ENCODE measurements around the gene TP73.

DNA sequence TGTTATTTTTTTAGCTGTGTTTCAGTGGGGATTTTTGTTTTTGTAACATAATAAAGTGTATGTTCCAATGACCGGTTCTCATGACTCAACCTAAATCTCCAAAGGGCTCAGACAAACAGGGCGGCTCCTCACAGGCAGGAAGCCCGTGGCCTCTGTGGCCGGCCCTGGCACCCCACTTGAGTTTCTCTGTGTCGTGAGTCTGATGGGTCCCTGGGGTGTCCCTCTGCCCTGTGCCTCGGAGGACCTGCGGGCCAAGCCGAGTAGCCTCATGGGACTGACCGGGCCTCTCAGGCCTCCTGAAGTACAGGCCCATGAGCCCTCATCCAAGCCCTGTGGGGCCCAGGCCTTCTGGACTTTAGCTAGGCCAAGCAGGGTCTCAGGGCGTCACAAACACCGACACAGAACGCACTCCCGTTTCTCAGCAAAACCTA lies 83.8 kb downstream of the TP73 start:
- TF ChIP-seq CTCF (IDR thresholded peaks at IDR 0.05; ENCODE audit: poor library complexity, severe bottlenecking) (no peak), EZH2 (IDR thresholded peaks at IDR 0.05; ENCODE audit: borderline replicate concordance, insufficient read depth, low read length, poor library complexity, severe bottlenecking) (no peak), POLR2AphosphoS5 (IDR thresholded peaks at IDR 0.05) (no peak), EP300 (conservative IDR thresholded peaks at IDR 0.05; ENCODE audit: poor library complexity, severe bottlenecking) (no peak), TAF1 (IDR thresholded peaks at IDR 0.05; ENCODE audit: low read depth) (no peak), SMC3 (conservative IDR thresholded peaks at IDR 0.05; ENCODE audit: poor library complexity) (no peak), RAD21 (conservative IDR thresholded peaks at IDR 0.05) (no peak)
- TF ChIP-seq, protein P1, sequence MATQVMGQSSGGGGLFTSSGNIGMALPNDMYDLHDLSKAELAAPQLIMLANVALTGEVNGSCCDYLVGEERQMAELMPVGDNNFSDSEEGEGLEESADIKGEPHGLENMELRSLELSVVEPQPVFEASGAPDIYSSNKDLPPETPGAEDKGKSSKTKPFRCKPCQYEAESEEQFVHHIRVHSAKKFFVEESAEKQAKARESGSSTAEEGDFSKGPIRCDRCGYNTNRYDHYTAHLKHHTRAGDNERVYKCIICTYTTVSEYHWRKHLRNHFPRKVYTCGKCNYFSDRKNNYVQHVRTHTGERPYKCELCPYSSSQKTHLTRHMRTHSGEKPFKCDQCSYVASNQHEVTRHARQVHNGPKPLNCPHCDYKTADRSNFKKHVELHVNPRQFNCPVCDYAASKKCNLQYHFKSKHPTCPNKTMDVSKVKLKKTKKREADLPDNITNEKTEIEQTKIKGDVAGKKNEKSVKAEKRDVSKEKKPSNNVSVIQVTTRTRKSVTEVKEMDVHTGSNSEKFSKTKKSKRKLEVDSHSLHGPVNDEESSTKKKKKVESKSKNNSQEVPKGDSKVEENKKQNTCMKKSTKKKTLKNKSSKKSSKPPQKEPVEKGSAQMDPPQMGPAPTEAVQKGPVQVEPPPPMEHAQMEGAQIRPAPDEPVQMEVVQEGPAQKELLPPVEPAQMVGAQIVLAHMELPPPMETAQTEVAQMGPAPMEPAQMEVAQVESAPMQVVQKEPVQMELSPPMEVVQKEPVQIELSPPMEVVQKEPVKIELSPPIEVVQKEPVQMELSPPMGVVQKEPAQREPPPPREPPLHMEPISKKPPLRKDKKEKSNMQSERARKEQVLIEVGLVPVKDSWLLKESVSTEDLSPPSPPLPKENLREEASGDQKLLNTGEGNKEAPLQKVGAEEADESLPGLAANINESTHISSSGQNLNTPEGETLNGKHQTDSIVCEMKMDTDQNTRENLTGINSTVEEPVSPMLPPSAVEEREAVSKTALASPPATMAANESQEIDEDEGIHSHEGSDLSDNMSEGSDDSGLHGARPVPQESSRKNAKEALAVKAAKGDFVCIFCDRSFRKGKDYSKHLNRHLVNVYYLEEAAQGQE (IDR thresholded peaks at IDR 0.05; ENCODE audit: borderline replicate concordance) = no peak

Data from neural cell (in vitro differentiated cells).